ENCODE results near the gene SENP5. TPM values are rescaled to one million over a fixed set of nuclear protein-coding genes. Genes with fewer than 3 reads are reported as not detected.

SENP5 gene
- total RNA-seq, 1 donor from 2014 or later, result 38.1 TPM

GRCh38 chr3:196969660-196970546 lies 102.2 kb downstream of the SENP5 start:
- Mint-ChIP-seq H3K4me3 (ENCODE audit: unreplicated experiment) (peak overlapping the region; percentile 86), H3K36me3 (ENCODE audit: low read depth, unreplicated experiment) (peaks cover 23% of the 10 kb centered on the region), H3K27me3 (ENCODE audit: unreplicated experiment) (peaks cover 25% of the 10 kb centered on the region), H3K27ac (ENCODE audit: unreplicated experiment) (peak overlapping the region; percentile 78), H3K4me1 (ENCODE audit: unreplicated experiment) (peaks cover 7% of the 10 kb centered on the region), H3K9me3 (ENCODE audit: unreplicated experiment) (no peaks in the 10 kb centered on the region)
- TF ChIP-seq CTCF (IDR thresholded peaks at IDR 0.05; ENCODE audit: unreplicated experiment), result peak; percentile 93
- peak; percentile 86 for DNase-seq (ENCODE audit: low spot score)

- Mint-ChIP-seq H3K27ac (ENCODE audit: unreplicated experiment) (peak overlapping the region; percentile 78), H3K27me3 (ENCODE audit: unreplicated experiment) (peaks cover 25% of the 10 kb centered on the region), H3K9me3 (ENCODE audit: unreplicated experiment) (no peaks in the 10 kb centered on the region), H3K36me3 (ENCODE audit: low read depth, unreplicated experiment) (peaks cover 23% of the 10 kb centered on the region), H3K4me3 (ENCODE audit: unreplicated experiment) (peak overlapping the region; percentile 86), H3K4me1 (ENCODE audit: unreplicated experiment) (peaks cover 7% of the 10 kb centered on the region)
- TF ChIP-seq CTCF (IDR thresholded peaks at IDR 0.05; ENCODE audit: unreplicated experiment), result no peak
- no peak for DNase-seq (ENCODE audit: low spot score)
Observed at GRCh38 chr3:196970547-196971093, 102.9 kb downstream of the SENP5 start.

GRCh38 chr3:196971094-196971698 lies 103.5 kb downstream of the SENP5 start:
- no peak for TF ChIP-seq CTCF (IDR thresholded peaks at IDR 0.05; ENCODE audit: unreplicated experiment)
- peaks cover 7% of the 10 kb centered on the region for H3K4me1 Mint-ChIP-seq (ENCODE audit: unreplicated experiment)
- peaks cover 23% of the 10 kb centered on the region for H3K36me3 Mint-ChIP-seq (ENCODE audit: low read depth, unreplicated experiment)
- peaks cover 23% of the 10 kb centered on the region for H3K27me3 Mint-ChIP-seq (ENCODE audit: unreplicated experiment)
- no peak for DNase-seq (ENCODE audit: low spot score)
- H3K4me3 Mint-ChIP-seq (ENCODE audit: unreplicated experiment), result no peak overlapping the region
- H3K9me3 Mint-ChIP-seq (ENCODE audit: unreplicated experiment), result no peaks in the 10 kb centered on the region
- no peak overlapping the region for H3K27ac Mint-ChIP-seq (ENCODE audit: unreplicated experiment)

GRCh38 chr3:196974661-196975060 lies 106.9 kb downstream of the SENP5 start:
- H3K27ac Mint-ChIP-seq (ENCODE audit: unreplicated experiment), result no peak overlapping the region
- H3K9me3 Mint-ChIP-seq (ENCODE audit: unreplicated experiment), result no peaks in the 10 kb centered on the region
- peaks cover 13% of the 10 kb centered on the region for H3K36me3 Mint-ChIP-seq (ENCODE audit: low read depth, unreplicated experiment)
- TF ChIP-seq CTCF (IDR thresholded peaks at IDR 0.05; ENCODE audit: unreplicated experiment), result no peak
- H3K4me1 Mint-ChIP-seq (ENCODE audit: unreplicated experiment), result peaks cover 7% of the 10 kb centered on the region
- H3K4me3 Mint-ChIP-seq (ENCODE audit: unreplicated experiment), result no peak overlapping the region
- H3K27me3 Mint-ChIP-seq (ENCODE audit: unreplicated experiment), result peaks cover 15% of the 10 kb centered on the region
- DNase-seq (ENCODE audit: low spot score), result no peak

Data from endothelial cell (in vitro differentiated cells).